Activated CD4-positive, alpha-beta T cell treated with anti-CD3 and anti-CD28 coated beads, Interleukin-2, amount 50 U/mL, for 24 hours (primary cell): Measurements from ENCODE around the gene DUSP1.

ENCODE experiments used
- DNase-seq, 2 donors: peaks; one replicate each; pipeline ENCODE4 v3.0.0-alpha.2; 2020; ENCODE audit warnings: low read depth in 1 of 2, low spot score in 1 of 2

Gene DUSP1

GRCh38 chr5:172745838-172746237, 25.2 kb downstream of the DUSP1 start:
- DNase-seq = no peak

DNA sequence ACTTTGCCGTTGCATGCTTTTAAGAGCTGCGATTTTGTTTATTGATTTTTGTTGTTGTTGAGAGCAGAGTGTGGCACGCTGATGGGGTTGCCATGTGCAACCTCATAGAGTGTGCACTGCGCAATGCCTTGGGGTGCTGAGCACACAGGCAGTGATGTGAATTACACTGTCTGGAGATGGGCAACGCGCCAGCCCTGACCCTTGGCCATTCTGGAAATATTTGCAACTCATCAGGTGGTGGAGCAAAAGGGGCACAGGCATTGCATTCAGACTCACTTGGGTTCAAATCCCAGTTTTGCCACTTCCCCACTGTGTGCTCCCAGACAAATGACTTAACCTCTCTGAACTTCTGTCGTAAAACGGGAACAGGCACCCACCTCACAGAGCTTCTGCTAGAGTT, 25.6 kb downstream of the DUSP1 start:
- DNase-seq = no peak

- DNase-seq = no peak
Measured at GRCh38 chr5:172744123-172745104, 26.6 kb downstream of the DUSP1 start.

DNA sequence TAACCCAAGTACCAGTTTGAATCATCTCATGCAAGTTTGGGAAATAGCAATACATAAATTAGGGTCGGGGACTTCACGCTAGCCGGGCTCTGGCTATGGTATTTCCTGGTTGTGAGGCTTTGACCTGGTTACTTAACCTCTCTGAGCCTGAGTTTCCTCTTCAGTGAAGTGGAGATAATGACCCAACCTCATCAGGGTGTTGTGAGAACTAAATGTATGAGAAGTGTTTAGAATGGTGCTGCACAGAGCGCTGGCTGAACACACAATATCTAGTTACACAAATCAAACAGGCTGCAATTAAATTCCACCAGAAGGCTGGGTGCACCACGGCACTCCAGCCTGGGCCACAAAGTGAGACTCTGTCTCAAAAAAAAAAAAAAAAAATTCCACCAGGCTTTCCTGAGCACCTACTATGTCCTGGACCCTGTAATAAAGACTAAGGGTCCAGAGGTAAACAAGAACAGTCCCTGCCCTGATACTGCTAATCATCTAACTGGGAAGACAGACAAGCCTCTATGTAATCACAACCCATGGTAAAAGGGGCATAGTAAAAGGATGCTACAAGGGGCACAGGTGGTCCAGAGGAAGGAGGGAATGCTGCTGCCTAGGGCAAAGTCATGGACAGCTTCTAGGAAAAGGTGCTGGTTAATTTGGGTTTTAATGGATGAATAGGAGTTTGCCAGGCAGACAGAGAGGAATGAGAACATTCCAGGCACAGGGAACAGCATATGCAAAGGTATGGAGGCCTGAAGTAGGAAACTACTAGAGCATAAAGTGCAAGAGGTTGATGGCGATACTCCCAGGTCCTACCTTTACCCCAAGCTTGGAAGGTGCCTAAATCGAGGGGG, 27.7 kb downstream of the DUSP1 start:
- DNase-seq = no peak

DNA sequence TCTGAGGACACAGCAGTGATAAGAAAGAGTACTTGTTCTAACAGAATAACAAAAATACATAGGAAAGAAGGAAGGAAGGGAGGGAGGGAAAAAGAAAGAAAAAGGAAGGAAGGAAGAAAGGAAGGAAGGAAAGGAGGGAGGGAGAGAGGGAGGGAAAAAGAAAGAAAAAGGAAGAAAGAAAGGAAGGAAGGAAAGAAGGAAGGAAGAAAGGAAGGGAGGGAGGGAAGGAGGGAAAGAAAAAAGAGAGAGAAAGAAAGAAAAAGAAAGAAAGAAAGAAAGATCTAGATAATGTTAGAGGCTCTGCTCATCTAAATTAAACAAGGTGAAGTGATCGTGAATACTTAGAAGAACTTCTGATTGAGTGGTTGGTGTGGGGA, 29.8 kb downstream of the DUSP1 start:
- no peak for DNase-seq

GRCh38 chr5:172740428-172741205, 30.4 kb downstream of the DUSP1 start:
- DNase-seq = no peak

DNA sequence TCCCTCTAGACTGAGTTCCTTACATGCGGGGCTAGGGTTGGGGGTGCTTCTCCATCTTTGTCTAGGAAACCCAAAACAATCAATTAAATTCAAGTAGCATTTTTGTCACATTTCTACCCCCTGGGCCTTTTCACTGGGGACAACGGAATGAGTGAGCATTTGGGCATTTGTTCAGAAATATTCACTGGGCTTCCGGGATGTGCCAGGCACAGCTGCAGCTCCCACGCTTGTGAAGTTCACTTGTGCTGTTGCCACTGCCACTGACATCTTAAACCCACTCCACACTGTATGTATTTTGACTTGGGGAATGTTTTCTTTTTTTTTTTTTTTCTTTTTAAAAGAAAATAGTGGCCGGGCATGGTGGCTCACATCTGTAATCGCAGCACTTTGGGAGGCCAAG, 31.6 kb downstream of the DUSP1 start:
- DNase-seq = no peak

DNA sequence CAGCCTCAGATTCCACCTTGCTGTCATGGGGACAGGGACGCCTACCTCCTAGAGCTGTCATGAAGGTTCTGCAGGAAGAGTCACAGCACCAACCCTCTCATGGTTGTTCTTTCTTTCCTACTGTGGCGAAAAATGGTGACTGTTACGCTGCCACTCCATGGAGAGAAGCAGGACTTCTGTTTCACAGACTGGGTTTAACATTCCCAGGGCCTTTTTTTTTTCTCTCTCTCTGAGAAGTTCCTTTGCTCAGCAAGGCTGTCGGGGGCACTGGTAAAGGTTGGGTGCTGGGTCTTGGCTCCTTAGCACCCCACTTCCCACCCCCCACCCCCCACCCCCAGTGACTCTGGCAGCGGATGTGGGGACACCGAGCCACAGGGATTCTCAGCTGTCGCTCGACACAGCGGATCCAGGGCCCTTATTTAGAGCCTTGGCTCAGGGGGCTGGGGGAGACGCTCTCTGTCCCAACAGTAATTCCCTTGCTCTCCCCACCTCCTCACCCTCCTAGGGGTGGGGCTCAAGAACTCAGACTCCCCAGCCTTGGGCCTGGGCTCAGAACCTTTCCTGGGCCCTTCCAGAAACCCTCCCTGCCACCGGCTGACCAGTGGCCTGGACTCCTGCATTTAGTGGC, 34.4 kb downstream of the DUSP1 start:
- no peak for DNase-seq

DNA sequence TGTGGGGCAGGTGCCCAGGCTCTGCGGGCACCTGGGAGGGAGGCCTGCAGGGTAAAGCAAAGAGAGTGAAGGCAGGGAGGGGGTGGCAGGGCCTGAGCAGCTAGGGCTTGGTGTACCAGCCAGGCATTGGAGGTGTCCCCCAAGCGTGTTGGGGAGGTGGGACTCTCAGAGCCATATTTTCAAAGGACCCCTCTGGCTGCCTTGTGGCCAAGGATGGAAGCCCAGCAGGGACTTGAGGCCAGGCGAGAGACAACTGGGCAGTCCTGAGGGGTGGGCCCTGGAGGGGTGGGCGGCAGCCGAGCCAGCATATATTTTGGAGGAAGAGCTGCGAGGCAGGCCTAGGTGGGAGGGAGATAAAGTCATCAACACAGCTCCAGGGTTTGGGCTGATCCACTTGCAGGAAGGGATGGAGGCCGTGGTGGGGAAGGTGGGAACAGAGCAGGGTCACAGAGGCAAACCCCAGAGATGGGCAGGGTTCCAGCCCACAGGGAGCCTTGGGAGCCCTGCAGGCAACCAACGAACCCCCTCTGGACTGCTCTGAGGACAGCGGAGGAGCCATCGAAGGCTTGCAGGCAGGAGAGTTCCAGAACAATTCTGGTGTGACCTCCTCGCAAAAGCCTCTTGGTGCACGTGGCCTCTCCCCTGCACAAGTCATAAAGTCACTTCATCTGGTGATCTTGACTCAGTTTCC, 35.7 kb downstream of the DUSP1 start:
- DNase-seq = no peak

DNA sequence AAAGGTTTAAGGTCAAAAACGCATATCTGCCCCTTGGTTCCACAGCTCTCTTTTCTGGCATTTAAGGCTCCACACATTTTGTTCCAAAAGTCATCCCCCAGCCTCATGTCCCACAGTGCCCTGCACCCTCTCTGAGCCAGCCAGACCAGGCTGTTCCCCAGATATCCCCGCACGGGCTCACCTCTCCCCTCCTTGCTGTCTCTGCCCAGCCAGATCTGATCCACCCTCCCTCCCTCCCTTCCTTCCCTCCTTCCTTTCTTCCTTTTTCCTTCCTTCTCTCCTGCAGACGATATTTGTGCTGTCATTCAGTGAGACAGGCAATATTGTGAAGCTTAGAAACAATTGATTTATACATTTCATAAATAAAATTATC, 37.0 kb downstream of the DUSP1 start:
- no peak for DNase-seq

DNA sequence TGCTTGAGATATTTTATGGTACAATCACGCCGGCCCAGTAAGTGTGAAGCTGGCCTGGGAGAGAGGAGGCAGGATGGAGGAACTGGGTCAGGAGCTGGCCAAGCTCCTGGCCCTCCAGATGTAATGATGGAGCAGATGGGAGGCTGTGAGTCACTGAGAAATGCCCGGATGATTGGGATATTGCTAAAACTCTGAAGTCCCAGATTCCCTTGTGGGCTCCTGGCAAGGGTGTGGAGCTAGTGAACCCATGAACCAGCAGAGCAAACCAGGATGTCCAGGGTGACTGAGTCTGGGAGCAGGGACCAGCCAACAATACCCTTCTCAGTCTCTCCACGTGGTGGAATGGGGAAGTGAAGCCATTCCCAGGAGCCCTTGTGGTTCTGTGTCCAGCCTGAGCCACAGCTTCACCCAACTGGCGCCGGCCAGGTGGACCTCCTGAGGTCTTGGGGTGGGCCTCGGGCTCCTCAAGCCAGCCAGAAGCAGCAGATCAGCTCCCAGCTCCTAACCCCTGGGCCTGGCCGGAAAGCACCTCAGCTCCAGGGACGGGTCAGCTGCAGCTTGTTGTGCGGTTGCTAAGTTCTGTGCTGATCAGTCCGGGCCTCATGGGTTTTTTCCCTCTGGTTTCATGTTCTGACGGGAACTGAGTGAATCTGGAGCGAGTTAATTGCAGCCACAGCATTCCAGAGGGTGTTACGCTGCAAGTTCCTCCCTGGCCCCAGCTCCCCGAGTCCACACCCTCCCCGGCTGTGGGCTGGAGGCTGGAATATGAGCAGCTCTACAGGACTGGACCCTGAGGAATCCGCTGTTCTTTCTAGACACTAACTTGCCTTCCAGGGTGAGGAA, 37.6 kb downstream of the DUSP1 start:
- no peak for DNase-seq

DNA sequence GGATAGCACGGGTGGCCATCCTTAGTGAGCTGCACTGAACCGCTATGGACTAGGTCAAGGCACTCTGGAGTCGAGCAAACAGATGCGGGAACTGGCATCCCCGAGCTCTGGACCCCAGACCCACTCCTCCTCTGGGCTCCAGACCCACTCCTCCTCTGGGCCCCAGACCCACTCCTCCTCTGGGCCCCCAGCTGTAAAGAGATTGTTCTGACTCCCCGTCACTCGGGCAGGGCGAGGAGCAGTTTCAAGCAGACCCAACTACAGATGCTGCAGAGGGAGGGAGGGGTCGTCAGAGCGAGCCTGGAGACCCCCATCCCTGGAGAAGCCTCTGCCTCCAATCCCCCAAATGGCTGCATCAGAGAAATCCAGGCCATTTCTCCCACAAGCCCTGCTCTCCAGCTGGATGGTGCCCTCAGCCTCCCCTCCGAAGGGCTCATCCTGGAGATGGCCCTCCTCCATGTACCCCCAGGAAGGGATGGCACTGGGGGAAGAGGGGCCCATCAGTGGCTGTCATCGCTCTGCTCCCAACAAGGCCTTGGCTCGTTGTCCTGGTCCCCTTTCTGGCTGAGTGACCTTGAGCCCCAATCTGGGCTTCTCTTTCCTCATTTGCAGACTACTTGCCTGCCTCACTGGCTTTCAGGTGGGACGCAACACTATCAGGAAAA, 38.7 kb downstream of the DUSP1 start:
- DNase-seq = no peak

- DNase-seq = no peak
Measured at GRCh38 chr5:172731680-172732074, 39.3 kb downstream of the DUSP1 start.

GRCh38 chr5:172730981-172731679, 39.9 kb downstream of the DUSP1 start:
- no peak for DNase-seq

- DNase-seq = no peak
Measured at GRCh38 chr5:172730222-172730621, 40.8 kb downstream of the DUSP1 start.

GRCh38 chr5:172729588-172729987, 41.4 kb downstream of the DUSP1 start:
- DNase-seq = no peak

DNA sequence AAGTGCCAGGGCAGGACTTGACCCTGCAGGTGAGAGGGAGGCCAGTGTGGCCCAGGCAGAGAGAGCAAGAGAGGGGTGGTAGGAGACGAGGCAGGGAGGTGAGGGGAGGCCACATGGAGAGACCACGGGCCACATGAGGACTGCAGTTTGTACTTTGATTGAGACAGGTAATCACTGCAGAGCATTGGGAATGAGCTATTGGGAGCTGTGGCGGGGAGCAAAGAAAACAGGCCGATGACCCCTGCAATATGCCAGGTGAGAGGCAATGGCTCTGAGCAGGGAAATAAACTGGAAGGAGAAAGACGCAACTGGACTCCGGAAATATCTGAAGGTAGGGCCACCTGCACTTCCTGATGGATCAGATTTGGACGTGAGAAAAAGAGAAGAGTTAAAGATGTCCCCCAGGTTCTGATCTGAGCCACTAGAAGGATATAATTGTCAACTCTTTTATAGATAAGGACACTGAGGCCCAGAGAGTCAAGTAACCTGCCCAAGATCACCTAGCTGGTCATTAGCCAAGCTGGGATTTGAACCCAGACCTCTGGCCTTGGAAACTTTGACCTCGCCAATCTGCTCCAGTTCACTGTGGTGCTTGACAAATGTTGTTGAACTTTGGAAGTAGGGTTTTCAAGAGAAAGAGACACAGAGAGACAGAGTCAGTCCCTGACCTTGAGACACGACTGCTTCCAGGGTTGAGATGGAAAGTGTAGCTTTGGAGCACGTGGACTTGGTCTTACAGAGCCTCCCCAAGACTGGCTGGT, 42.3 kb downstream of the DUSP1 start:
- DNase-seq = no peak

GRCh38 chr5:172727551-172727950, 43.4 kb downstream of the DUSP1 start:
- no peak for DNase-seq
